ENCODE data around the gene TEX13D.

The TEX13D gene

DNA sequence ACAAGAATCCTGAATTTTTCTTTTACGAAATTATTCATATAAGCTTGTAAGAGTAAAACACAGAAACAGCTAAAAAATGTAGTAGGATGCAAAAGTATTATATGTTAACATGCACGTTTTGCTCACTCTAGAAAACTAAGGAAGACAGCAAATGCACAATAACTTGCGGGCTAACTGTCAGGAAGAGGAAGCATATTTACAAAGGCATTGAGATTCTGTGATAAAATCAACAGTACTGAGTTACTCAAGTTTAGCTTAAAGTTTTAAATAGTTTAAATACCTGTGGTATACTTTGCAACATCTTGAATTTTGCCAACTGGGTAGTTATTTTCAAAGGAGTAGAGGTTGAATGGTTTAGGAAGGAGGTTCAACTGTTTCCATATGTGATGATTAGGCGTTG, 50.9 kb downstream of the TEX13D start:
- H3K27ac ChIP-seq: no peak overlapping the region
- TF ChIP-seq, protein P1, sequence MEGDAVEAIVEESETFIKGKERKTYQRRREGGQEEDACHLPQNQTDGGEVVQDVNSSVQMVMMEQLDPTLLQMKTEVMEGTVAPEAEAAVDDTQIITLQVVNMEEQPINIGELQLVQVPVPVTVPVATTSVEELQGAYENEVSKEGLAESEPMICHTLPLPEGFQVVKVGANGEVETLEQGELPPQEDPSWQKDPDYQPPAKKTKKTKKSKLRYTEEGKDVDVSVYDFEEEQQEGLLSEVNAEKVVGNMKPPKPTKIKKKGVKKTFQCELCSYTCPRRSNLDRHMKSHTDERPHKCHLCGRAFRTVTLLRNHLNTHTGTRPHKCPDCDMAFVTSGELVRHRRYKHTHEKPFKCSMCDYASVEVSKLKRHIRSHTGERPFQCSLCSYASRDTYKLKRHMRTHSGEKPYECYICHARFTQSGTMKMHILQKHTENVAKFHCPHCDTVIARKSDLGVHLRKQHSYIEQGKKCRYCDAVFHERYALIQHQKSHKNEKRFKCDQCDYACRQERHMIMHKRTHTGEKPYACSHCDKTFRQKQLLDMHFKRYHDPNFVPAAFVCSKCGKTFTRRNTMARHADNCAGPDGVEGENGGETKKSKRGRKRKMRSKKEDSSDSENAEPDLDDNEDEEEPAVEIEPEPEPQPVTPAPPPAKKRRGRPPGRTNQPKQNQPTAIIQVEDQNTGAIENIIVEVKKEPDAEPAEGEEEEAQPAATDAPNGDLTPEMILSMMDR (conservative IDR thresholded peaks at IDR 0.05): no peak
- no peak for TF ChIP-seq ZFX (IDR thresholded peaks at IDR 0.05)

- TF ChIP-seq, protein P1 (conservative IDR thresholded peaks at IDR 0.05): no peak
- H3K27ac ChIP-seq: no peak overlapping the region
Observed at GRCh38 chrX:124386401-124386800, 53.9 kb downstream of the TEX13D start.

Data from C4-2B (cell line).